Activated T-cell treated with anti-CD3 and anti-CD28 coated beads for 4 hours (primary cell): ENCODE data around the gene USP12.

Experiments
- DNase-seq: peaks from one replicate; pipeline ENCODE4 v3.0.0-alpha.2; 2020

USP12 gene

GRCh38 chr13:27182844-27183497, 11.4 kb upstream of the USP12 start:
- DNase-seq: no peak

GRCh38 chr13:27182054-27182453, 10.4 kb upstream of the USP12 start:
- DNase-seq: no peak

- no peak for DNase-seq
Observed at GRCh38 chr13:27177852-27178251, 6.2 kb upstream of the USP12 start.

GRCh38 chr13:27176470-27177410, 5.1 kb upstream of the USP12 start:
- no peak for DNase-seq

GRCh38 chr13:27174766-27175455, 3.3 kb upstream of the USP12 start:
- DNase-seq: no peak

- DNase-seq: no peak
Observed at GRCh38 chr13:27172495-27172842, 858 bp upstream of the USP12 start.

GRCh38 chr13:27171827-27172494, 350 bp upstream of the USP12 start:
- peak; percentile 80 for DNase-seq

- DNase-seq: peak; percentile 23
Observed at GRCh38 chr13:27170516-27171243, 931 bp downstream of the USP12 start.

GRCh38 chr13:27170221-27170515, 1.4 kb downstream of the USP12 start:
- DNase-seq: no peak

- DNase-seq: no peak
Observed at GRCh38 chr13:27168906-27169657, 2.5 kb downstream of the USP12 start.

GRCh38 chr13:27168086-27168485, 3.5 kb downstream of the USP12 start:
- DNase-seq: no peak

- DNase-seq: no peak
Observed at GRCh38 chr13:27166313-27166712, 5.3 kb downstream of the USP12 start.

- DNase-seq: no peak
Observed at GRCh38 chr13:27161980-27162379, 9.6 kb downstream of the USP12 start.

- no peak for DNase-seq
Observed at GRCh38 chr13:27161423-27161822, 10.2 kb downstream of the USP12 start.

- no peak for DNase-seq
Observed at GRCh38 chr13:27160657-27161295, 10.8 kb downstream of the USP12 start.

- no peak for DNase-seq
Observed at GRCh38 chr13:27159806-27160563, 11.6 kb downstream of the USP12 start.

- no peak for DNase-seq
Observed at GRCh38 chr13:27158335-27158734, 13.3 kb downstream of the USP12 start.

GRCh38 chr13:27151798-27152599, 19.6 kb downstream of the USP12 start:
- no peak for DNase-seq

- no peak for DNase-seq
Observed at GRCh38 chr13:27149702-27150101, 21.9 kb downstream of the USP12 start.

- no peak for DNase-seq
Observed at GRCh38 chr13:27148900-27149299, 22.7 kb downstream of the USP12 start.
